ENCODE measurements around the gene KCNQ2. TPM values are rescaled to one million over a fixed set of nuclear protein-coding genes. Genes with fewer than 3 reads are reported as not detected.

The KCNQ2 gene
- total and polyA plus RNA-seq, 10 donors: 0.13 to 3.5 (median 0.45) TPM; not detected in 2

- intact Hi-C loops (cut with DNase I; ENCODE audit: low total_unique reads): no loop called here
- Histone ChIP-seq H3K4me3 (no peak overlapping the region), H3K36me3 (no peaks in the 10 kb centered on the region), H3K9me3 (peaks cover 0 to 26% (median 11%) of the 10 kb centered on the region in 8 donors), H3K4me1 (peaks cover 0 to 9% (median 0%) of the 10 kb centered on the region in 6 donors), H3K27ac (no peak overlapping the region), H3K27me3 (replicated peaks in 1 of 7) (peaks cover 0 to 63% (median 17%) of the 10 kb centered on the region in 7 donors)
- no peak for TF ChIP-seq CTCF (IDR thresholded peaks at IDR 0.05 in 8 of 11, conservative IDR thresholded peaks at IDR 0.05 in 3 of 11)
- no peak for TF ChIP-seq POLR2AphosphoS5 (IDR thresholded peaks at IDR 0.05)
- TF ChIP-seq POLR2A (IDR thresholded peaks at IDR 0.05): no peak
- WGBS, 5 donors: 8 to 28% (median 26%) methylated on average over 17 to 32 of the region's 32 CpGs
- DNase-seq: no peak
These were observed 78.2 kb downstream of the KCNQ2 start for GRCh38 chr20:63394069-63394919.

- DNase-seq: no peak
- 75 to 91% (median 81%) methylated on average over 14 to 17 of the region's 17 CpGs for WGBS, 5 donors
- no peak for TF ChIP-seq POLR2AphosphoS5 (IDR thresholded peaks at IDR 0.05)
- no peak for TF ChIP-seq CTCF (IDR thresholded peaks at IDR 0.05 in 8 of 11, conservative IDR thresholded peaks at IDR 0.05 in 3 of 11)
- TF ChIP-seq POLR2A (IDR thresholded peaks at IDR 0.05): no peak
- Histone ChIP-seq H3K27me3 (replicated peaks in 1 of 7) (peaks cover 0 to 59% (median 17%) of the 10 kb centered on the region in 7 donors), H3K36me3 (no peaks in the 10 kb centered on the region), H3K4me3 (no peak overlapping the region), H3K27ac (no peak overlapping the region), H3K9me3 (peaks cover 0 to 33% (median 13%) of the 10 kb centered on the region in 8 donors), H3K4me1 (peaks cover 0 to 9% (median 0%) of the 10 kb centered on the region in 6 donors)
- intact Hi-C loops (cut with DNase I; ENCODE audit: low total_unique reads): no loop called here
These were observed 78.9 kb downstream of the KCNQ2 start for GRCh38 chr20:63393566-63393965.

- intact Hi-C loops (cut with DNase I; ENCODE audit: low total_unique reads): no loop called here
- Histone ChIP-seq H3K9me3 (peaks cover 0 to 35% (median 15%) of the 10 kb centered on the region in 8 donors), H3K4me3 (no peak overlapping the region), H3K27me3 (replicated peaks in 1 of 7) (peaks cover 0 to 52% (median 17%) of the 10 kb centered on the region in 7 donors), H3K4me1 (peaks cover 0 to 9% (median 0%) of the 10 kb centered on the region in 6 donors), H3K27ac (no peak overlapping the region), H3K36me3 (no peaks in the 10 kb centered on the region)
- DNase-seq: no peak
- TF ChIP-seq CTCF (IDR thresholded peaks at IDR 0.05 in 8 of 11, conservative IDR thresholded peaks at IDR 0.05 in 3 of 11): no peak
- no peak for TF ChIP-seq POLR2AphosphoS5 (IDR thresholded peaks at IDR 0.05)
- TF ChIP-seq POLR2A (IDR thresholded peaks at IDR 0.05): no peak
- 85 to 95% (median 89%) methylated on average over 14 to 17 of the region's 17 CpGs for WGBS, 5 donors
These were observed 79.7 kb downstream of the KCNQ2 start for GRCh38 chr20:63392465-63393365.

All from spleen (tissue), 11 donors.